H1 (cell line): Measurements from ENCODE around the gene RAB22A. TPM values are rescaled to one million over a fixed set of nuclear protein-coding genes. Genes with fewer than 3 reads are reported as not detected.

ENCODE experiments used
- CTCF ChIA-PET: fragments of 300-600 bp; sonication (Branson Sonifier 250); formaldehyde crosslinking; loops from one replicate; lab custom pipeline; 2021; ENCODE audit not compliant: partially characterized antibody; lab: Charles Lee
- POLR2A ChIA-PET: fragments of 300-600 bp; sonication (Branson Sonifier 250); formaldehyde crosslinking; loops from one replicate; lab custom pipeline; 2021; ENCODE audit warnings: inconsistent platforms; ENCODE audit not compliant: partially characterized antibody; lab: Charles Lee
- DNase-seq, 2 experiments: peaks; one replicate each; pipeline versions ENCODE4 v3.0.0 to v3.0.0-alpha.2; 2010 to 2022; ENCODE audit warnings: low spot score in 2 of 2, low read depth in 1 of 2, mixed read lengths in 1 of 2
- FAIRE-seq: peaks from 2 replicates; lab custom pipeline; 2011; peaks lifted over from hg19 to GRCh38; lab: Jason Lieb, UNC
- H2AFZ ChIP-seq: 2 replicates; pipeline ENCODE4 v1.8.1; 2012; ENCODE audit warnings: low read length, inconsistent platforms
- H2AK5ac ChIP-seq: 2 replicates; pipeline ENCODE4 v1.6.1; 2013; ENCODE audit warnings: low read depth, low read length
- H2BK120ac ChIP-seq: replicated peaks from 2 replicates; pipeline ENCODE3; 2013; ENCODE audit warnings: low read depth, low read length, inconsistent platforms
- H2BK12ac ChIP-seq: 2 replicates; pipeline ENCODE4 v1.6.1; 2013; ENCODE audit warnings: low read depth, low read length
- H2BK15ac ChIP-seq: 2 replicates; pipeline ENCODE4 v1.6.1; 2013; ENCODE audit warnings: low read length
- H2BK20ac ChIP-seq: 2 replicates; pipeline ENCODE4 v1.6.1; 2013; ENCODE audit warnings: low read length
- H2BK5ac ChIP-seq: 2 replicates; pipeline ENCODE4 v1.6.1; 2013; ENCODE audit warnings: low read depth, low read length
- H3K14ac ChIP-seq: 2 replicates; pipeline ENCODE4 v1.6.1; 2013; ENCODE audit warnings: inconsistent platforms; ENCODE audit not compliant: insufficient read length
- H3K18ac ChIP-seq: 2 replicates; pipeline ENCODE4 v1.6.1; 2013; ENCODE audit warnings: low read length; ENCODE audit errors: extremely low read depth
- H3K23ac ChIP-seq: 2 replicates; pipeline ENCODE4 v1.6.1; 2013; ENCODE audit warnings: inconsistent platforms; ENCODE audit not compliant: insufficient read length
- H3K23me2 ChIP-seq: 2 replicates; pipeline ENCODE4 v1.6.1; 2013; ENCODE audit warnings: low read depth, low read length
- H3K27ac ChIP-seq: 2 replicates; pipeline ENCODE4 v1.6.1; 2011; ENCODE audit warnings: low read depth, low read length, inconsistent platforms
- H3K27me3 ChIP-seq, 4 experiments: replicated peaks in 1 of 4; 1 replicate in 1 of 4; 2 replicates in 3 of 4; pipeline versions ENCODE4 v1.6.1 to v1.8.1; 2011 to 2013; ENCODE audit warnings: low read length in 3 of 4, mild to moderate bottlenecking in 3 of 4, inconsistent platforms in 2 of 4, mixed read lengths in 2 of 4, moderate library complexity in 1 of 4; ENCODE audit not compliant: control insufficient read depth in 3 of 4, insufficient read depth in 3 of 4; ENCODE audit errors: extremely low read depth in 1 of 4
- H3K36me3 ChIP-seq, 4 experiments: 2 replicates each; pipeline versions ENCODE4 v1.6.1 to v1.8.1; 2011 to 2013; ENCODE audit warnings: mild to moderate bottlenecking in 4 of 4, low read length in 3 of 4, moderate library complexity in 2 of 4, control low read depth in 1 of 4, inconsistent platforms in 1 of 4; ENCODE audit not compliant: insufficient read depth in 4 of 4, control insufficient read depth in 2 of 4
- H3K4ac ChIP-seq: replicated peaks from 2 replicates; pipeline ENCODE3; 2013; ENCODE audit warnings: low read length, low read depth, mixed read lengths, inconsistent platforms; ENCODE audit not compliant: insufficient read length
- H3K4me1 ChIP-seq, 4 experiments: replicated peaks in 1 of 4; 1 replicate in 1 of 4; 2 replicates in 3 of 4; pipeline versions ENCODE4 v1.6.1 to v1.8.1; 2011 to 2013; ENCODE audit warnings: low read length in 3 of 4, inconsistent platforms in 2 of 4, mixed read lengths in 1 of 4; ENCODE audit not compliant: insufficient read depth in 4 of 4, control insufficient read depth in 3 of 4
- H3K4me2 ChIP-seq, 2 experiments: 2 replicates each; pipeline versions ENCODE4 v1.6.1 to v1.8.1; 2011 to 2013; ENCODE audit warnings: low read depth in 2 of 2, low read length in 2 of 2, control low read depth in 1 of 2, inconsistent platforms in 1 of 2, mild to moderate bottlenecking in 1 of 2; ENCODE audit not compliant: insufficient read depth in 1 of 2
- H3K4me3 ChIP-seq, 4 experiments: fragments of 200-600, 300-600 bp in 1 of 4; sonication (generic), shearing (Covaris generic), sonication (Bioruptor Twin) in 1 of 4; 2 replicates each; pipeline versions ENCODE4 v1.5.1 to v1.8.1; 2011 to 2016; ENCODE audit warnings: low read length in 4 of 4, low read depth in 3 of 4, control low read depth in 2 of 4, inconsistent platforms in 2 of 4, mild to moderate bottlenecking in 2 of 4, mixed read lengths in 1 of 4, moderate library complexity in 1 of 4; ENCODE audit not compliant: insufficient read depth in 2 of 4; ENCODE audit errors: extremely low read depth in 1 of 4
- H3K56ac ChIP-seq: replicated peaks from 2 replicates; pipeline ENCODE3; 2013; ENCODE audit warnings: low read depth, mild to moderate bottlenecking, mixed read lengths, low read length, inconsistent platforms; ENCODE audit not compliant: insufficient read length
- H3K79me1 ChIP-seq: 2 replicates; pipeline ENCODE4 v1.6.1; 2013; ENCODE audit warnings: low read depth, low read length, control low read depth
- H3K79me2 ChIP-seq, 2 experiments: 2 replicates each; pipeline versions ENCODE4 v1.6.1 to v1.8.1; 2012 to 2013; ENCODE audit warnings: low read length in 2 of 2, mild to moderate bottlenecking in 2 of 2, inconsistent platforms in 1 of 2; ENCODE audit not compliant: insufficient read depth in 2 of 2, control insufficient read depth in 1 of 2
- H3K9ac ChIP-seq, 4 experiments: replicated peaks in 1 of 4; 1 replicate in 1 of 4; 2 replicates in 3 of 4; pipeline versions ENCODE4 v1.6.1 to v1.8.1; 2011 to 2013; ENCODE audit warnings: low read depth in 3 of 4, low read length in 3 of 4, control low read depth in 2 of 4, mild to moderate bottlenecking in 2 of 4, moderate library complexity in 2 of 4, inconsistent platforms in 1 of 4; ENCODE audit errors: extremely low read depth in 1 of 4
- H3K9me3 ChIP-seq, 2 experiments: 2 replicates each; pipeline versions ENCODE4 v1.6.1 to v1.8.1; 2012 to 2013; ENCODE audit warnings: mild to moderate bottlenecking in 2 of 2, moderate library complexity in 2 of 2, control low read depth in 1 of 2, inconsistent platforms in 1 of 2, low read depth in 1 of 2, low read length in 1 of 2, mixed read lengths in 1 of 2; ENCODE audit not compliant: insufficient read depth in 2 of 2
- H4K20me1 ChIP-seq, 2 experiments: replicated peaks in 1 of 2; 2 replicates each; pipeline versions ENCODE3 to v1.8.1; 2011 to 2013; ENCODE audit warnings: inconsistent platforms in 2 of 2, low read length in 2 of 2, mild to moderate bottlenecking in 1 of 2; ENCODE audit not compliant: insufficient read depth in 2 of 2, control insufficient read depth in 1 of 2
- H4K5ac ChIP-seq: 2 replicates; pipeline ENCODE4 v1.6.1; 2013; ENCODE audit warnings: low read length, low read depth, mixed read lengths, inconsistent platforms; ENCODE audit not compliant: insufficient read length
- H4K8ac ChIP-seq: 2 replicates; pipeline ENCODE4 v1.8.0; 2013; ENCODE audit warnings: mild to moderate bottlenecking, moderate library complexity, low read length, inconsistent platforms; ENCODE audit not compliant: insufficient read depth; ENCODE audit errors: extremely low read depth
- H4K91ac ChIP-seq: replicated peaks from 2 replicates; pipeline ENCODE3; 2013; ENCODE audit warnings: low read length, mixed read lengths, inconsistent platforms; ENCODE audit not compliant: insufficient read length
- BRCA1 ChIP-seq: IDR thresholded peaks from 2 replicates; pipeline ENCODE4 v1.6.1; 2012; ENCODE audit warnings: low read depth, low read length, improper control_type of control experiment
- CBX5 ChIP-seq: fragments of 300-800, 300-1000 bp; sonication (generic); IDR thresholded peaks from 2 replicates; pipeline ENCODE4 v1.7.1; 2016; ENCODE audit warnings: antibody characterized with exemption, low read length, low read depth
- CEBPB ChIP-seq: IDR thresholded peaks from 2 replicates; pipeline ENCODE4 v1.6.1; 2012; ENCODE audit warnings: low read depth, low read length
- CTBP2 ChIP-seq: IDR thresholded peaks from 2 replicates; pipeline ENCODE4 v1.7.0; 2011; ENCODE audit warnings: borderline replicate concordance, mild to moderate bottlenecking, moderate library complexity, mixed read lengths, low read length; ENCODE audit not compliant: insufficient read depth, insufficient read length
- GTF2F1 ChIP-seq: IDR thresholded peaks from 2 replicates; pipeline ENCODE4 v1.6.1; 2012; ENCODE audit warnings: low read depth, low read length, improper control_type of control experiment, borderline replicate concordance
- HDAC6 ChIP-seq: IDR thresholded peaks from one replicate; pipeline ENCODE4 v1.7.1; 2012; ENCODE audit warnings: low read depth, mild to moderate bottlenecking, inconsistent platforms, low read length, moderate library complexity
- JUN ChIP-seq: IDR thresholded peaks from 2 replicates; pipeline ENCODE4 v1.6.1; 2011; ENCODE audit warnings: low read depth, mild to moderate bottlenecking, improper control_type of control experiment, low read length
- MAX ChIP-seq: IDR thresholded peaks from 2 replicates; pipeline ENCODE4 v1.6.1; 2012; ENCODE audit warnings: inconsistent platforms
- NANOG ChIP-seq: IDR thresholded peaks from 2 replicates; pipeline ENCODE4 v1.6.1; 2011; ENCODE audit warnings: low read length, low read depth, mild to moderate bottlenecking, inconsistent platforms; ENCODE audit not compliant: insufficient read depth, poor library complexity, severe bottlenecking
- PHF8 ChIP-seq: fragments of 200-600 bp; sonication (generic); conservative IDR thresholded peaks from 2 replicates; pipeline ENCODE4 v1.7.1; 2012; ENCODE audit warnings: low read depth, mild to moderate bottlenecking, inconsistent platforms, low read length, moderate library complexity
- RBBP5 ChIP-seq: IDR thresholded peaks from 2 replicates; pipeline ENCODE4 v1.7.1; 2012; ENCODE audit warnings: low read depth, mild to moderate bottlenecking, inconsistent platforms, low read length, moderate library complexity, borderline replicate concordance
- SIN3A ChIP-seq, 2 experiments: IDR thresholded peaks in 1 of 2; conservative IDR thresholded peaks in 1 of 2; 2 replicates each; pipeline ENCODE4 v1.6.1; 2011 to 2012; ENCODE audit warnings: low read length in 2 of 2, improper control_type of control experiment in 1 of 2, low read depth in 1 of 2, mild to moderate bottlenecking in 1 of 2
- SP1 ChIP-seq: IDR thresholded peaks from 2 replicates; pipeline ENCODE4 v1.6.1; 2011; ENCODE audit warnings: low read depth, low read length
- TBP ChIP-seq: IDR thresholded peaks from 2 replicates; pipeline ENCODE4 v1.6.1; 2011; ENCODE audit warnings: low read depth, low read length, improper control_type of control experiment
- WGBS, 2 experiments: shearing (Covaris generic) in 1 of 2; methylation state at CpG; one replicate each; pipeline versions ENCODE4 v1.1.6 to v1.1.7; 2013 to 2015; ENCODE audit warnings: low lambda C conversion rate in 2 of 2, mixed read lengths in 2 of 2, inconsistent platforms in 1 of 2, low coverage in 1 of 2, missing lambda C conversion rate in 1 of 2; ENCODE audit not compliant: insufficient replicate concordance in 2 of 2, insufficient coverage in 1 of 2, insufficient read length in 1 of 2; ENCODE audit errors: extremely low coverage in 1 of 2, missing lambda C conversion rate in 1 of 2; 5-methylcytosine and 5-hydroxymethylcytosine counted together
- polyA plus RNA-seq, 7 experiments: library from polyadenylated mRNA; depleted of rRNA in 3 of 7; stranded (reverse) in 5 of 7; unstranded in 2 of 7; fragments of >200 nt in 5 of 7; fragments of 200-250 nt in 2 of 7; gene quantifications; 1 replicate in 5 of 7; 2 replicates in 1 of 7; 4 replicates in 1 of 7; pipeline versions ENCODE4 v1.2.1 to v1.2.3, GENCODE V29; 2011 to 2013; ENCODE audit warnings: missing spikeins in 2 of 7, mixed read lengths in 2 of 7
- total RNA-seq: library from RNA; stranded (reverse); fragmentation: NEBNext Ultra II Directional; extraction: Animal tissue kit (Norgen Biotek cat#: 25700); gene quantifications from 2 replicates; pipeline ENCODE4 v1.2.1, GENCODE V29; 2021

The RAB22A gene
- total and polyA plus RNA-seq, 2 of the 8 experiments (the other 6 are each of a cell fraction or from before 2014, with no cell fraction given) = 3.1 to 6.6 TPM

DNA sequence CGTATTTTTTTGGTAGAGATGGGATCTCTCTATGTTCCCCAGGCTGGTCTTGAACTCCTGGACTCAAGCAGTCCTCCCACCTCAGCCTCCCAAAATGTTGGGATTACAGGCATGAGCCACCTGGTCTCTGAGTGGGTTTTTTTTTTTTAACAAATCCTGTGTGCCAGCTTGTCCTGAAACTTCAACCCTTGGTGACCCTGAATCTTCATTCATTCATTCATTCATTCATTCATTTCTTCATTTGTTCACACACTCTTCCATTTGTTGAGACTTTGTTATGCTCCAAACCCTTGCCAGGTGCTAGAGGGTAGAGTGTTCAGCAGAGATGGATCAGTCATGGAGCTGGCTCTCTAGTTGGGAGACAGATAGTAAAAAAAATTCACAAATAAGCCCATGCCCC, 67.5 kb downstream of the RAB22A start:
- no peak overlapping the region for H3K27ac ChIP-seq
- peaks cover 5% of the 10 kb centered on the region; the same call in 1 of the 2 replicates for H3K23me2 ChIP-seq
- no peak overlapping the region for H3K56ac ChIP-seq
- H4K20me1 ChIP-seq = no peaks in the 10 kb centered on the region
- H2BK20ac ChIP-seq = no peak overlapping the region
- WGBS, 2 experiments = 89% methylated on average over 1 of the region's 1 CpG; no CpG with 5 or more reads in 1 of the 2 experiments
- no peak overlapping the region for H3K4ac ChIP-seq
- H3K36me3 ChIP-seq = no peaks in the 10 kb centered on the region
- H3K14ac ChIP-seq = no peak overlapping the region
- no peaks in the 10 kb centered on the region for H3K79me1 ChIP-seq
- no peak overlapping the region; the same call in 1 of the 2 replicates for H3K18ac ChIP-seq
- no peak overlapping the region for H2AK5ac ChIP-seq
- no peak overlapping the region for H3K4me2 ChIP-seq
- H2BK120ac ChIP-seq = no peak overlapping the region
- no peak overlapping the region for H3K4me3 ChIP-seq
- H3K9me3 ChIP-seq = peaks cover 12 to 13% of the 10 kb centered on the region in 2 experiments; a peak in 3 of 4 replicates
- H3K27me3 ChIP-seq = no peaks in the 10 kb centered on the region
- H3K79me2 ChIP-seq = no peaks in the 10 kb centered on the region
- no peak overlapping the region for H3K9ac ChIP-seq
- ChIA-PET POLR2A (interaction anchor here (0.9 to 2.3 kb wide), 3 partner anchors 13 to 29 kb away, joined by 3 to 12 read pairs (median 4); partner anchors contain the start of gene VAPB), CTCF (interaction anchor here (1.2 to 1.6 kb wide), 3 partner anchors 12 to 139 kb away, joined by 3 to 4 read pairs (median 3); partner anchors contain the start of gene VAPB)
- H3K23ac ChIP-seq = no peak overlapping the region
- H2BK12ac ChIP-seq = no peak overlapping the region; the same call in 1 of the 2 replicates
- H2AFZ ChIP-seq = no peak overlapping the region
- H2BK15ac ChIP-seq = no peak overlapping the region
- FAIRE-seq (no peak), DNase-seq (no peak)
- H4K8ac ChIP-seq = no peak overlapping the region
- H3K4me1 ChIP-seq = peaks cover 14 to 28% (median 22%) of the 10 kb centered on the region in 4 experiments
- no peak overlapping the region for H4K5ac ChIP-seq
- no peak overlapping the region for H4K91ac ChIP-seq
- H2BK5ac ChIP-seq = no peak overlapping the region
- TF ChIP-seq NANOG (no peak), SIN3A (conservative IDR thresholded peaks at IDR 0.05 in 1 of 2, IDR thresholded peaks at IDR 0.05 in 1 of 2; ENCODE audit: low read depth in 1 of 2, low read length in 2 of 2) (no peak), CEBPB (no peak), RBBP5 (no peak), CBX5 (no peak), HDAC6 (no peak), SP1 (no peak), GTF2F1 (no peak), CTBP2 (no peak), MAX (no peak), JUN (no peak), PHF8 (no peak), TBP (no peak), BRCA1 (no peak)
